RWPE2 (cell line): ENCODE results near the gene PCSK6.

Experiments used
- ATAC-seq: fragments of 200-7000 bp; cut with Tn5 transposase; 3 replicates; pipeline ENCODE4 v1.9.1; 2021; ENCODE audit warnings: low read depth
- DNase-seq: peaks from one replicate; pipeline ENCODE4 v3.0.0-alpha.2; 2020; ENCODE audit warnings: low spot score
- H3K27ac ChIP-seq: fragments of 450-650 bp; 2 replicates; pipeline ENCODE4 v1.5.1; 2017; ENCODE audit warnings: mild to moderate bottlenecking; ENCODE audit not compliant: poor library complexity, severe bottlenecking
- H3K27me3 ChIP-seq: fragments of 250-450 bp; sonication (Bioruptor Pico); 2 replicates; pipeline ENCODE4 v1.5.1; 2021; ENCODE audit warnings: mild to moderate bottlenecking, moderate library complexity; ENCODE audit not compliant: insufficient read depth, poor library complexity, severe bottlenecking
- H3K36me3 ChIP-seq: fragments of 250-450 bp; sonication (Bioruptor Pico); 2 replicates; pipeline ENCODE4 v1.5.1; 2020; ENCODE audit warnings: low read depth, mild to moderate bottlenecking, moderate library complexity
- H3K4me1 ChIP-seq: fragments of 250-450 bp; sonication (Bioruptor Pico); 2 replicates; pipeline ENCODE4 v1.5.1; 2021; ENCODE audit warnings: mild to moderate bottlenecking, moderate library complexity; ENCODE audit not compliant: insufficient read depth, poor library complexity, severe bottlenecking
- H3K4me3 ChIP-seq: fragments of 250-450 bp; sonication (Bioruptor Pico); 2 replicates; pipeline ENCODE4 v1.5.1; 2021; ENCODE audit warnings: mild to moderate bottlenecking, moderate library complexity; ENCODE audit not compliant: severe bottlenecking
- H3K9me3 ChIP-seq: fragments of 250-450 bp; sonication (Bioruptor Pico); 2 replicates; pipeline ENCODE4 v1.5.1; 2021; ENCODE audit warnings: mild to moderate bottlenecking, moderate library complexity; ENCODE audit not compliant: severe bottlenecking
- TF ChIP-seq, protein P1 (sequence below): fragments of 450-650 bp; IDR thresholded peaks from one replicate; pipeline ENCODE4 v1.5.1; 2017; ENCODE audit warnings: mild to moderate bottlenecking, moderate library complexity; ENCODE audit not compliant: poor library complexity, severe bottlenecking

Gene PCSK6

GRCh38 chr15:101494251-101494796 lies 4.8 kb upstream of the PCSK6 start:
- H3K9me3 ChIP-seq: no peaks in the 10 kb centered on the region
- ATAC-seq (no peak), DNase-seq (no peak)
- H3K4me3 ChIP-seq: no peak overlapping the region
- H3K27ac ChIP-seq: no peak overlapping the region
- peaks cover 2% of the 10 kb centered on the region for H3K4me1 ChIP-seq
- no peaks in the 10 kb centered on the region for H3K36me3 ChIP-seq
- TF ChIP-seq, protein P1, sequence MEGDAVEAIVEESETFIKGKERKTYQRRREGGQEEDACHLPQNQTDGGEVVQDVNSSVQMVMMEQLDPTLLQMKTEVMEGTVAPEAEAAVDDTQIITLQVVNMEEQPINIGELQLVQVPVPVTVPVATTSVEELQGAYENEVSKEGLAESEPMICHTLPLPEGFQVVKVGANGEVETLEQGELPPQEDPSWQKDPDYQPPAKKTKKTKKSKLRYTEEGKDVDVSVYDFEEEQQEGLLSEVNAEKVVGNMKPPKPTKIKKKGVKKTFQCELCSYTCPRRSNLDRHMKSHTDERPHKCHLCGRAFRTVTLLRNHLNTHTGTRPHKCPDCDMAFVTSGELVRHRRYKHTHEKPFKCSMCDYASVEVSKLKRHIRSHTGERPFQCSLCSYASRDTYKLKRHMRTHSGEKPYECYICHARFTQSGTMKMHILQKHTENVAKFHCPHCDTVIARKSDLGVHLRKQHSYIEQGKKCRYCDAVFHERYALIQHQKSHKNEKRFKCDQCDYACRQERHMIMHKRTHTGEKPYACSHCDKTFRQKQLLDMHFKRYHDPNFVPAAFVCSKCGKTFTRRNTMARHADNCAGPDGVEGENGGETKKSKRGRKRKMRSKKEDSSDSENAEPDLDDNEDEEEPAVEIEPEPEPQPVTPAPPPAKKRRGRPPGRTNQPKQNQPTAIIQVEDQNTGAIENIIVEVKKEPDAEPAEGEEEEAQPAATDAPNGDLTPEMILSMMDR: no peak
- no peaks in the 10 kb centered on the region for H3K27me3 ChIP-seq

DNA sequence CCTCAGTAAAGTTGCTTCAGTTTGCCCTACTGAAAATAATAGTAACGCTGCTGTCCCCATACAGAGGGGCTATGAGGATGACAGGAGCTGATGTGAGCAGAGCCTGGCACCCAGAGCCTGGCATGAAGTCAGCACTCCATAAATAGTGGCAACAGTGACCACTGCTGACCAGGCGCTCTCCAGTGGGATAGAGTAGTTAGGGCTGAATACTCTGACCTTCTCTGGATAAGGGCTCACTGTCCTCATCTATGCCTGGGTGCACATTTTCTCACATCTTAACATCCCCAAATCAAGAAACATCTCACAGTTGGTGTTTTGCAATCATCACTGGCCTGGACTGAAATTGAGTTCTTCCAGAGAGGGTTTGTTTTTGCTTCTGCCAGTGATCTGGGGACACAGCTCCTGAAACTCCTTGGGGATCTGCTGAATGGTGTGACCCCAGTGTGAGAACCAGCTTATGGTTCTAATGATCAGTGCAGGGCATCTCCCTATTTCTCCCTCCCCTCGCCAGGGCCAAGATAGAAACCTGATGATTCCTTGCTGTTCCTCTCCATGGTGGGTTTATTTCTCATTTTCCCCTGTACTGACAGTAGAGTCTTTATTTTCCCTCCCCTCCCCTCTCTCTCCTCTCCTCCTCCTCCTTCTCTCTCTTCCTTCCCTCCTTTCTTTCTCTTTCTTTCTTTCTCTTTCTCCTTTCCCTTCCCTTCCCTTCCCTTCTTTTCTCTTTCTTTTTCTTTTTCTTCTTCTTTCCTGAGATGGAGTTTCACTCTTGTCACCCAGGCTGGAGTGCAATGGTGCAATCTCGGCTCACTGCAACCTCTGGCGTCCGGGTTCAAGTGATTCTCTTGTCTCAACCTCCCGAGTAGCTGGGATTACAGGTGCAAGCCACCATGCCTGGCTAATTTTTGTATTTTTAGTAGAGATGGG lies 3.5 kb upstream of the PCSK6 start:
- H3K4me3 ChIP-seq: no peak overlapping the region
- no peaks in the 10 kb centered on the region for H3K9me3 ChIP-seq
- H3K4me1 ChIP-seq: peaks cover 2% of the 10 kb centered on the region
- H3K27ac ChIP-seq: no peak overlapping the region
- TF ChIP-seq, protein P1: peak; percentile 12
- no peaks in the 10 kb centered on the region for H3K36me3 ChIP-seq
- DNase-seq (peak; percentile 27), ATAC-seq (peak; percentile 5; the same call in 1 of the 3 replicates)
- peaks cover 6% of the 10 kb centered on the region for H3K27me3 ChIP-seq

- TF ChIP-seq, protein P1: no peak
- no peaks in the 10 kb centered on the region for H3K36me3 ChIP-seq
- H3K27me3 ChIP-seq: peaks cover 8% of the 10 kb centered on the region
Observed at GRCh38 chr15:101491734-101492640, 2.5 kb upstream of the PCSK6 start.

DNA sequence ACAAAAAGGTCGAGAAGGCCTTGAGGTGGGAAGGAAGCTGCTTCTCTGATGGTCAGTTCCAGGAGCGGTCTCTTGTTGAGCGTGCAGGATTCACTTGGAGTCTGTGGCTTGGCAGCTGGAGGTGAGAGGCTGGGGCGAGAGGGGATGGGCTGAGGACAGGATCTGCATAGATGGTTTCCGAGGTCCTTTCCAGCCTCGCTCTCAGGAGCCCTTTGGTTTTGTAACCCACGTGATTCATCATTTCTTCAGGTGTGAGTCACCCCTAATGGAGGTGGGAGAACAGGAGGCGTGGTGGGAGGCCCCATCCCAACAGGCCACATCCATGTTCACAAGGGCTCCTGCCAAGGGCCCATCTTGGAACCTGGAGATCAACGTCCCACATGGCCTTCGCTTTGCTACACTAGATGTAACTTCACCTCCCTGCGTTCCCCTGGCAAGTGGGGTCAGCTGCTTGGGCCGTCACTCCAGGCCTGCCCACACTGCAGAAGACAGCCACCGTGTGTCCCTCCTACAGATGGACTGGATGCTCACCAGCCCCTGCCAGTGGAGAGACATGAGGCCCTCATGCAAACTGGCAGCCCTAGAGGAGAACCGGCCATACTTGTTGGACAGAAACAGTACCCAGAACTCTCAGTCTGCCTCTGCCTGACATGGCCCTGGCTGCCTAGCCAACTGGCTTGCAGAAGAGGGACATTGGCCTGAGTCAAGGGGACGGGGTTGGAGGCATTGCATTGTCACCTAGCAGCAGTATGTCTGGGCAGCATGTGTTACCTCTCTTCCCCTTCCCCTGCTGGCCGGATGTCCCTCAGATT lies 1.6 kb upstream of the PCSK6 start:
- Histone ChIP-seq H3K36me3 (no peaks in the 10 kb centered on the region), H3K4me3 (no peak overlapping the region), H3K9me3 (no peaks in the 10 kb centered on the region), H3K27ac (no peak overlapping the region), H3K27me3 (peaks cover 8% of the 10 kb centered on the region), H3K4me1 (peaks cover 2% of the 10 kb centered on the region)
- ATAC-seq (no peak), DNase-seq (no peak)
- TF ChIP-seq, protein P1: no peak

More at GRCh38 chr15:101491734-101492640, 2.5 kb upstream of the PCSK6 start:
- Histone ChIP-seq H3K9me3 (no peaks in the 10 kb centered on the region), H3K27ac (no peak overlapping the region), H3K4me3 (no peak overlapping the region), H3K4me1 (peaks cover 2% of the 10 kb centered on the region)
- DNase-seq (peak; percentile 26), ATAC-seq (no peak)
